GM18517 (cell line): ENCODE data around the gene CCNF.
"Not testable (repeated sequence)": the region's sequence is repeated elsewhere in the genome, so short reads cannot be mapped to it uniquely, and the experiment has no call there.

Experiments
- ATAC-seq: cut with Tn5 transposase; IDR thresholded peaks from one replicate; pipeline ENCODE4 v1.9.1; 2021; ENCODE audit warnings: mild to moderate bottlenecking, moderate library complexity; ENCODE audit not compliant: unreplicated experiment

The CCNF gene

DNA sequence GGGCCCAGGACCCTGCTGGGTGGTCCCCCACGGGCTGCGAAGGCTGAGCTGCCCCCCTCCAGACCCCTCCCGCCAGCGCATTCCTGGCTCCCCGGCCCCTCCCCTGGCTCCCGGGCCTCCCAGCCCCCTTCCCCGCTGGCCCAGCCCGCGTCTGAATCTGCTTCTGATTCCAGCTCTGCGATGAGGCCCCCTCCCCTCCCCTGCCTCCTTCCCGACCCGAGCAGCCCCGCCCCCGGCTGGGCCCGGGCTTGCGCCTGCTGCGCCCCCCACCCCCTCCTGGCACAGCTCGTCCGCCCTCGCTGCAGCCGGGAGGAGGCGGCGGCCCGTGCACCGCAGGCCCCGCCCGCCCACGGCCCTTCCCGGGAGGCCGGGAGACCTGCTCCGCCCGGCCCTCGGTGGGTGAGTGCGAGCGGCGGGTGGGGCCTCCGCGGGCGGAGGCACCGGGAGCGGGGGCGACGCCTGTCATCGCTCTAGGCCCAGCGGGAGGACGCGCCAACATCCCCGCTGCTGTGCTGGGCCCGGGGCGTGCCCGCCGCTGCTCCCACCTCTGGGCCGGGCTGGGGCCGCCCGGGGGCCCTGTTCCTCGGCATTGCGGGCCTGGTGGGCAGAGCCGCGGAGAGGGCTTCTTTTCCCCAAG, 41.9 kb downstream of the CCNF start, which contains the start of gene NTN3:
NTN3 (plus strand) TSS at position 282 of the 637 bp plus-strand sequence. CDS start 405 bp downstream, outside the sequence.
- ATAC-seq, result no peak

DNA sequence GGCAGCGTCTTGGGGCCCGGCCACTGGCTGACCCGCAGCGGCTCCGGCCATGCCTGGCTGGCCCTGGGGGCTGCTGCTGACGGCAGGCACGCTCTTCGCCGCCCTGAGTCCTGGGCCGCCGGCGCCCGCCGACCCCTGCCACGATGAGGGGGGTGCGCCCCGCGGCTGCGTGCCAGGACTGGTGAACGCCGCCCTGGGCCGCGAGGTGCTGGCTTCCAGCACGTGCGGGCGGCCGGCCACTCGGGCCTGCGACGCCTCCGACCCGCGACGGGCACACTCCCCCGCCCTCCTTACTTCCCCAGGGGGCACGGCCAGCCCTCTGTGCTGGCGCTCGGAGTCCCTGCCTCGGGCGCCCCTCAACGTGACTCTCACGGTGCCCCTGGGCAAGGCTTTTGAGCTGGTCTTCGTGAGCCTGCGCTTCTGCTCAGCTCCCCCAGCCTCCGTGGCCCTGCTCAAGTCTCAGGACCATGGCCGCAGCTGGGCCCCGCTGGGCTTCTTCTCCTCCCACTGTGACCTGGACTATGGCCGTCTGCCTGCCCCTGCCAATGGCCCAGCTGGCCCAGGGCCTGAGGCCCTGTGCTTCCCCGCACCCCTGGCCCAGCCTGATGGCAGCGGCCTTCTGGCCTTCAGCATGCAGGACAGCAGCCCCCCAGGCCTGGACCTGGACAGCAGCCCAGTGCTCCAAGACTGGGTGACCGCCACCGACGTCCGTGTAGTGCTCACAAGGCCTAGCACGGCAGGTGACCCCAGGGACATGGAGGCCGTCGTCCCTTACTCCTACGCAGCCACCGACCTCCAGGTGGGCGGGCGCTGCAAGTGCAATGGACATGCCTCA, 42.6 kb downstream of the CCNF start:
- ATAC-seq, result no peak

DNA sequence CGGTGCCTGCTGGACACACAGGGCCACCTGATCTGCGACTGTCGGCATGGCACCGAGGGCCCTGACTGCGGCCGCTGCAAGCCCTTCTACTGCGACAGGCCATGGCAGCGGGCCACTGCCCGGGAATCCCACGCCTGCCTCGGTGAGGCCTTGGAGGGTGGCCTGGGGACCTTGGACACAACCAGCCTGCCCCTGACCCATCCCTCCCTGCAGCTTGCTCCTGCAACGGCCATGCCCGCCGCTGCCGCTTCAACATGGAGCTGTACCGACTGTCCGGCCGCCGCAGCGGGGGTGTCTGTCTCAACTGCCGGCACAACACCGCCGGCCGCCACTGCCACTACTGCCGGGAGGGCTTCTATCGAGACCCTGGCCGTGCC, 43.2 kb downstream of the CCNF start:
- no peak for ATAC-seq

DNA sequence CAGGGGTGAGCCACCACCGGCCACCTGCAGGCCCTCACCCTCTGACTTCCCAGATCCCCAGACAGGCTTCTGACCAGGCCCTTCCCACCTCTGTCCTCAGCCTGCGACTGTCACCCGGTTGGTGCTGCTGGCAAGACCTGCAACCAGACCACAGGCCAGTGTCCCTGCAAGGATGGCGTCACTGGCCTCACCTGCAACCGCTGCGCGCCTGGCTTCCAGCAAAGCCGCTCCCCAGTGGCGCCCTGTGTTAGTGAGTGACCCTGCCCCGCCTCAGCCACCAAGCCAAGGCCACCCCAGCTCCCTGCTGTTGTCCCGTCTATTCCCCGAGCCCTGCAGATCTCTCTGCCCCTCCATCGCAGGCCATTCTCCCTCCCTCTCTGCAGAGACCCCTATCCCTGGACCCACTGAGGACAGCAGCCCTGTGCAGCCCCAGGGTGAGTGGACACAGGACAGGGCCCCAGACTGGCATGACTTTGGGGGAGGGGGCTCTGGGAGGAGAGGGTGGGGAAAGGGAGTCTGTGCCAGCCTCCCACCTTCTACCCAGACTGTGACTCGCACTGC, 43.7 kb downstream of the CCNF start:
- ATAC-seq, result no peak

DNA sequence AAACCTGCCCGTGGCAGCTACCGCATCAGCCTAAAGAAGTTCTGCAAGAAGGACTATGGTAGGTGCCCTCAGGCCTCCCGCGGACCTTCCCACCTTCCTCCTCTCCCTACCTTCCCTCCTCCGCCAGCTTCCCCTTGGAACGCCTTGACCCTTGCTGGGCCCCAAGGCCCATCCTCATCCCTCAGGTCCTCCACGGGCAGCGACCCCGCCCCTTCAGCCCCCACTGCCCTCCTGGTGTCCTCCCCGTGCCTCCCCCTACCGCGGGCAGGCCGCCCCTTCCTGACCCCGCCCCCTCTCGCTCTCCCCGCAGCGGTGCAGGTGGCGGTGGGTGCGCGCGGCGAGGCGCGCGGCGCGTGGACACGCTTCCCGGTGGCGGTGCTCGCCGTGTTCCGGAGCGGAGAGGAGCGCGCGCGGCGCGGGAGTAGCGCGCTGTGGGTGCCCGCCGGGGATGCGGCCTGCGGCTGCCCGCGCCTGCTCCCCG, 44.2 kb downstream of the CCNF start:
- ATAC-seq, result no peak

DNA sequence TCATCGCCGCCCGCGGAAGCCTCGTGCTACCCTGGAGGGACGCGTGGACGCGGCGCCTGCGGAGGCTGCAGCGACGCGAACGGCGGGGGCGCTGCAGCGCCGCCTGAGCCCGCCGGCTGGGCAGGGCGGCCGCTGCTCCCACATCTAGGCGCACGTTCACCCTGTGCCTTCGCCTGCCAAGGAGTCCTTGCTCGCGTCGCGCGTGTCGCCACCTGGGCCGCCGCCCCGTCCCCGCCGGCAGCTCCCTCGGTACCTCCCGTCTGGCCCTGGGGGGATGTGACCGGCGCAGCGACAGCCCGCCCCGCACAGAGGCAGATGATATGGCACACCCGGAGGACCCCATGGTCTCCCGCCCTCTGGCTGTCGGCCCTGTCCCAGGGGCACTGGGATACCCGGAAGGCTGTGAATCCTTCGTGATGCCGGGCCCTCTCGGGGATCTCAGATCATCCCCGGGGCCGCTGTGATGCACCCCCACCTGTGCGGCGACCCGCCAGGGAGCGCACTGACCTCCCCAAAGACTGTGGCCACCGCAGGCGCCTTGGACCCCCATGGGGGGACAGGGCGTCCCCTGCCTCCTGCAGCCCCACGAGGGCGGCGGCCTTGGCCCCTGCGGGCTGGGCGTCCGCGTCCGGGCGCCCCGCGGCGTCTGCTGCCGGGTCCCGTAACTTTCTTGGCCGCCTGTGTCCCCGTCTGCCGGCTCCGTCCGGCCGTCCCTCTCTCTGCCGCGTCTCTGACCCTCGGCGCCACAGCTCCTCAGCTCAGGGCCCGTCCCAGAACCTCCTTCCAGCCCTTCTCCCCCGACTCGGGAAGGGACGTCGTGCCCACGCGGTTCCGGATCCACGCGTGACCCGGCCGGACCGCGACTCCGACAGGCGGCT, 45.0 kb downstream of the CCNF start:
- ATAC-seq, result peak; percentile 29

DNA sequence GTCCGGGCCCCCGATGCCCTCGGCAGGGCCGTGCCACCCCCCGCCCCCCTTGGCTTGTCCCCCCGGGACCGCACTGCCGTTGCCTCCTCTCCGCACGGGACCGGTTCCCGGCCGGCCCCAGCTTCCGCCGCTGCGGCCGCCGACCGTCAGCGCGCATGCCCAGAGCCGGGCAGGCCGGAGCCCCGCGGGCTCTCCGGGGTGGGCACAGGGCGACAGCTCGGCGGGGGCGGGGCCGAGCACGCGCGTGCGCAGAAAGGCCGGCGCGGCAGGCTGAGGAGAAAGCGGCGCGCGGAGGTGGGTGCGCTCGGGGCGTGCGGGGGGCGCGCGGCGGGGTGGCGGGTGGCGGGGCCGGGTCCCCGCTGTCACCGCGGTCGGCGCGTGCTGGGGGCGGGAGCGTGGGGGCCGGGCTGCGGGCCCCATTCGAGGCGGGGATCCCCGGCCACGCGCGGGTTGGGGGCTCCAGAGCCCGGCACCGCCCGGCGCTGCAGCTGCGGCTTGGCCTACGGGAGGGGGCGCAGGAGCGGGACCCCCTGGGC, 45.7 kb downstream of the CCNF start, which contains the start of gene TBC1D24:
TBC1D24 (plus strand) TSS at position 251 of the 536 bp plus-strand sequence. CDS start 21,022 bp downstream, outside the sequence.
- peak; percentile 43 for ATAC-seq

DNA sequence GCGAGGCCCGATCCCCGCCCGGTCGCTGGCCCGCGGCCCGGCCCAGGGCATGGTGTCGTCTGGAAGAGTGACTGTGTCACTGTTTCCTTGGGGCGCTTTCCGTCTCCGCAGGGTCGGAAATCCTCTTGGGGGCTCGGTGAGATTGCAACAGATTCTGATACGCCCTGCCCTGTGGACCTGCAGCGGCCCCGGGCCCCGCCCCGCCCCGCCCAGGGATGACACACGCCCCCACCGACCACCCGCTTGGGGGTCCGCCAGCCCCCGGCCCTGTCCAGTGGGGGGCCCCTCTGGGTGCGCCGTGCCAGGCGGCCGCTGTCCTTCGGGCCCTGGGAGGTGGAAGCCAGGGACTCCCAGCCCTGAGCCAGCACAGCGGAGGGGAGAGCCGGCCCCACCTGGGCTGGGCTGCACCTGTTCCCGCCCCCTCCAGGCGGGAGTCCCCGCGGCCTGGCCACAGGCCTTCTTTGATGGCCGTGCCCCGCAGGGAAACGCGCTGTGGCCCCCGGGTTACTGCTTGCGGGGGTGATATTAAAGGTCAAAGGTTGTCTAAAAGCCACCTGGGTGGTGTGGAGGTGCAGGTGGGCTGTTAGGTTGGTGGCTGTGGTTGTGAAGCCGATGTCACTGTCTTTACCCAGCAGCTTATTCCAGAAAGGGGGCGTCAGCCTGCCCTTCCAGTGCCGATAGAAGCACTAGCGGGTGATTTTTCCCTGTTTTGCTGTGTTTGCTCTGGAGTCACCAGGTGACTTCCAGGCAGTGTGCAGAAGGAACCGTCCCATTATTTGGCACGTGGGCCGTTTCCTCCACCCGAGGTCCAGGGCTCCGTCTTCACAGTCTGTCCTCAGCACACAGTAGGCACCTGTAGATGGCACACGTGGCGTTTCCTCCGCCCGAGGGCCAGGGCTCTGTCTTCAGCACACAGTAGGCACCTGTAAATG, 46.4 kb downstream of the CCNF start:
- ATAC-seq, result no peak

DNA sequence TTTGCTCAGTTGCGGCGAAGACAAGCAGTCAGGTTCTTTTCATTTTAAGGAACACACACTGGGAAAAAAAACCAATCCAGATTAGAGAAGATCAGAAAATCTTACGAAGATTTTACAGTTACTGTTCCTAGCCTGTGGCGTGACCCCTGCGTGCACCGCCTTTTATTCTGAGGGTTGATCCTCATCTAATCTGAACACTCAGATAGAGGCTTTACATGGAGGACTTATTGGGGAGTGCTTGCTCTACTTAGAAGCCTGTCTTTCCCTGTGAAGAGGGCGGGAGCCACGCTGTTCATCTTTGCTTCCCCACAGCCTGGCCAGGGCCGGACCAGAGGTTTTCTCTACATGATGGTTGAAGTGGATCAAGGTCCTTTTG, 47.1 kb downstream of the CCNF start:
- ATAC-seq, result no peak

DNA sequence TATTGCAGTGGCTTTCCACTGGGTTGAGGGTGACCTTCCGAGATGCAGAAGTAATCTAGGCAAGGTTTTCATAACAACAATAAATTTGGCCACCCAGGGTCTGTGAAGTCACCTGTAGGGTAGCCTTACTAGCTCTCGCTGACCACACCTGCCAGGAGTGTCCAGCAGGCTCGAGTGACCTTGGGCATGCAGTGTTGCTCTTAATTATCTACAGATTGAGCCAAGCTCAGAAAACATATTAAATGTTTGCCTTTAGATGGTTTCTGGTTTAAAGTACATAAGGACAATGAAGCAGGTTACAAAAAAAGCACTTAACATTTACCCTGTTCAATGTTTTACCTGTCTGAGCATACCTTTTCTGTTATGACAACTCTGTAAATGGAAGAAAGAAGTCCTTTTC, 47.5 kb downstream of the CCNF start:
- ATAC-seq, result no peak

DNA sequence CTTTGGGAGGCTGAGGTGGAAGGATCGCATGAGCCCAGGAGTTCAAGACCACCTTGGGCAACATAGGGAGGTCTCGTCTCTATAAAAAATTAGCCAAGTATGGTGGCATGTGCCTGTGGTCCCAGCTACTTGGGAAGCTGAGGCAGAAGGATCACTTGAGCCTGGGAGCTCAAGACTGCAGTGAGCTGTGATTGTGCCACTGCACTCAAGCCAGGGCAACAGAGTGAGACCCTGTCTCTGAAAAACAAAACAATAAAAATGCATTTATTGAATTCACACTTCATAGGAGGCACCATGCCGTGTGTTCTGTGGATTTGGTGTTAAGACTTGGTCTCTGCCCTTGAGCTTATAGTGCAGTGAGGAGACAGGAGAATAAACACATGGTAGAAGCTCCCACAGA, 48.1 kb downstream of the CCNF start:
- no peak for ATAC-seq

DNA sequence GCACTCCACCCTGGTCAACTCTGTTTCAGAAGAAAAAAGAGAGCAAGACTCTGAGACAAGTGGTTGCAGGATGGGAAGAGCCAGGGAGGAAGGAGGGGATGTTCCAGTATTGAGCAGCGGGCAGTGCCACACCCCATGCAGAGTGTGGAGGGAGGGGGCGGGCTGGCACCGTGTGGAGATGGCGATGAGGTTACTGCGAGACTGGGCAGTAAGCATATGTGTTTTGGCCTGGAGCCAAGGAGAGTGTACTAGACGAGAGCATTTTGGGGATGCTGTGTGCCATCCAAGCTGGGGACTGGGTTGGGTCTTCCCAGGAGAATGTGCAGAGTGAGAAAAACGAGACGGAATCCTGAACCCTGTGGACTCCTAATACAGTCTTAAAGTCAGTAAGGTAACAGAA, 49.0 kb downstream of the CCNF start:
- no peak for ATAC-seq

DNA sequence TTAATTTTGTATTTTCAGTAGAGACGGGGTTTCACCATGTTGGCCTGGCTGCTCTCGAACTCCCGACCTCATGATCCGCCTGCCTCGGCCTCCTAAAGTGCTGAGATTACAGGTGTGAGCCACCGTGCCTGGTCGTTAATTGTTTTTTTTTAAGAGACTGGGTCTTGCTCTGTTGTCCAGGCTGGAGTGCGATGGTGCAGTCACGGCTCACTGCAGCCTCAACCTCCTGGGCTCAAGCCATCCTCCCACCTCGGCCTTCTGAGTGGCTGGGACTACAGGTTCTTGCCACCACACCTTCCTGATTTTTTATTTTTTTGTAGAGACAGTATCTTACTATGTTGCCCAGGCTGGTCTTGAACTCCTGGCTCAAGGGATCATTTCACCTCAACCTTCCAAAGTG, 50.7 kb downstream of the CCNF start:
- not testable (repeated sequence) for ATAC-seq

DNA sequence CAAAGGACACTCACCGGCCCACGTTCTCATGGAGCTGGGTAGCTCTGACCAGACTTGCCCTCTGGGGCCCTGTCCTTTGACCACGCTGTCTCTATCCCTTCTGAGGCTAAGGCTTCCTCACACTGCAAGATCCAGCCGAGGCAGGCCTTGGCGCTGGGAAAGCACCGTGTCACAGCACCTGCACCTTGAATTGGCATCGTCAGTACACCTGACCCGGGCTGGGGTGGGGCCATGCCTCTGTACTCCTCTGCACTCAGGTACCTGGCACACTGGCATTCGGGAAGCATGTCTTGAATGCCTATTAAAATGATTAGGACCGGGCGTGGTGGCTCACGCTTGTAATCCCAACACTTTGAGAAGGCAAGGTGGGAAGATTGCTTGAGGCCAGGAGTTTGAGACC, 51.7 kb downstream of the CCNF start:
- no peak for ATAC-seq

DNA sequence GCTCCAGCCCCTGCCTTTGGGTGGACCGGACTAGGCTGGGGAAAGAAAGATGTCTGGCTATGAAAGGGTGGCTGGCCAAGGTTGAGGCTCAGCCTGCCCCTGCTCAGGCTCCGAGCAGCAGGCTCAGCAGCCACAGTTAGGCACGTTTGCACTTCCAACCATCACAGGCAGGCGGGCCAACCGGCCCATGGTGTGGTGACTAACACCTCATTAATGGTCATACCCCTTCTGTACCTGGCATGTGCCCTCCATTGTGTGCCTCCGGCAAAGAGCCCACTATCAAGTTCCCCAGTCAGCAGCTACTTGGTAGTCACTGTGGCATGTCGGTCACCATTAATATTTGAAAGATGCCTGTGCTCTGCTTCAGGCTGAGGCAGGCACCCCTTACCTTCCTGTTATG, 52.4 kb downstream of the CCNF start:
- ATAC-seq, result no peak

DNA sequence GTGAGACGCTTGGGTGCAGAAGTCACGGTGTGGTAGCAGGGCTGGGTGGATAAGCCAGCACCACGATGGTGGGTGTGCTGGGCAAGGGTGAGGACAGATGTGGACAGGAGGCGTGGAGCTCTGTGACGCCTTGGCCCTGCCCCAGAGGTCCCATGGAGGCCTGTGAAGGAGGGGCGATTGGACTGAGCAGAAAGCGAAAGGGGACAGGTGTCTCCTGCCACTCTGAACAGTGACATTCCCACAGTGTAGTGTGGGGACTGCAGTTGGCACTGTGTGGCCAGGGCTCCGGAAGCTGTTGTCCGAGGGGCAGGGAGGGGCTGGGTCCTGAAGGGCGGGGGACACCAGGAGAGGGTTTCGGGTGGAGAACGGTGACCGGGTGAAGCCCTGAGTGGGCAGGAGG, 53.0 kb downstream of the CCNF start:
- ATAC-seq, result no peak

DNA sequence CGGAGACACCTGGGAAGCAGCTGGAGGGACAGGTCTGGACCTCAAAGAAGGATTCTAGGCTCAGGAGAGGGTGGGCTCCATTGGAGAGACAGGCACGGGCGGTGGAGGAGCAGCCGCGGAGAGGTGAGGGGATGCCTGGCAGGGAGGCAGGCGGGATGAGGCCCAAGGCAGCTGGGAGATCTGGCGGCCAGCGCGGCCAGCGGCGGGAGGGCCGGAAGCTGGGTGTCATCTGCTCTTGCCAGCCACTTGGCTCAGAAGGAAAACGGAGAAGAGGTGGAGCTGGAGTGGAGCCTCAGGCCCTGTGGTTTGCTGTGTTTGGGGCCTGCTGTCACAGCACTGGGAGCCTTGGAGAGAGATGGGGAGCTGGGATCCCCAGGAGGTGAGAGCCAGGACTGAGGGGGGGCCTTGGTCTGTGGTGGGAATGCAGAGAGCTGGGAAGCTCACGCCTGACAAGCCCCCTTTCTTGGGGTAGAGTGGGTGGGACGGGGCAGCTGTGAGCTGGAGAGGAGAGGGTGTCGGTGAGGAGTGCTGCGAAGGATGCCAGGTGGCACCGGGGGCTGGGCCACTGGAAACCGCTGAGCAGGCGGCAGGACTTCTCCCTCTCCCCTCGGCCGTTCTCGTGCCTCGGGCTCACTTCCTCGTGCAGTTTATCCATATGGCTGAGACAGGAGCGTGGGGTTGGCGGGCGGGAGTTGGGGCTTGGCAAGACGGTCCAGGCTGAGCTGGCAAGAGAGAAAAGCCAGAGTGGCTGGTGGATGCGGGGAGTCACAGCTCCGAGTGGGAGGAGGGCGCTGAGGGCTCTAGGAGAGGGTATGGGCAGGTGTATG, 53.7 kb downstream of the CCNF start:
- ATAC-seq, result no peak
